ENCODE measurements around the gene PMEPA1. TPM values are rescaled to one million over a fixed set of nuclear protein-coding genes. Genes with fewer than 3 reads are reported as not detected.

The PMEPA1 gene
- total RNA-seq, 1 donor from 2014 or later = 151 TPM

- Mint-ChIP-seq H3K4me3 (ENCODE audit: unreplicated experiment) (no peak overlapping the region), H3K4me1 (ENCODE audit: low read depth) (peaks cover 30% of the 10 kb centered on the region), H3K27ac (ENCODE audit: unreplicated experiment) (no peak overlapping the region), H3K9me3 (ENCODE audit: low read depth) (no peaks in the 10 kb centered on the region), H3K27me3 (ENCODE audit: low read depth) (no peaks in the 10 kb centered on the region), H3K36me3 (ENCODE audit: low read depth) (peaks cover 17% of the 10 kb centered on the region)
- DNase-seq (ENCODE audit: low spot score) = no peak
- TF ChIP-seq CTCF (IDR thresholded peaks at IDR 0.05) = no peak
Observed at GRCh38 chr20:57658447-57658832, 51.4 kb downstream of the PMEPA1 start.

- H3K27ac Mint-ChIP-seq (ENCODE audit: unreplicated experiment) = peak overlapping the region; percentile 27
- TF ChIP-seq CTCF (IDR thresholded peaks at IDR 0.05) = no peak
- peaks cover 27% of the 10 kb centered on the region for H3K4me1 Mint-ChIP-seq (ENCODE audit: low read depth)
- no peak overlapping the region for H3K4me3 Mint-ChIP-seq (ENCODE audit: unreplicated experiment)
- no peaks in the 10 kb centered on the region for H3K27me3 Mint-ChIP-seq (ENCODE audit: low read depth)
- H3K9me3 Mint-ChIP-seq (ENCODE audit: low read depth) = no peaks in the 10 kb centered on the region
- H3K36me3 Mint-ChIP-seq (ENCODE audit: low read depth) = peaks cover 18% of the 10 kb centered on the region
- DNase-seq (ENCODE audit: low spot score) = peak; percentile 86
Observed at GRCh38 chr20:57657535-57658446, 52.0 kb downstream of the PMEPA1 start.

- peak; percentile 77 for DNase-seq (ENCODE audit: low spot score)
- Mint-ChIP-seq H3K27me3 (ENCODE audit: low read depth) (no peaks in the 10 kb centered on the region), H3K27ac (ENCODE audit: unreplicated experiment) (peak overlapping the region; percentile 59), H3K4me1 (ENCODE audit: low read depth) (peaks cover 23% of the 10 kb centered on the region), H3K4me3 (ENCODE audit: unreplicated experiment) (no peak overlapping the region), H3K9me3 (ENCODE audit: low read depth) (no peaks in the 10 kb centered on the region), H3K36me3 (ENCODE audit: low read depth) (peaks cover 18% of the 10 kb centered on the region)
- TF ChIP-seq CTCF (IDR thresholded peaks at IDR 0.05) = no peak
Observed at GRCh38 chr20:57656821-57657534, 52.8 kb downstream of the PMEPA1 start.

GRCh38 chr20:57656252-57656820 lies 53.5 kb downstream of the PMEPA1 start:
- Mint-ChIP-seq H3K4me3 (ENCODE audit: unreplicated experiment) (no peak overlapping the region), H3K36me3 (ENCODE audit: low read depth) (peaks cover 20% of the 10 kb centered on the region), H3K4me1 (ENCODE audit: low read depth) (peaks cover 18% of the 10 kb centered on the region), H3K27me3 (ENCODE audit: low read depth) (no peaks in the 10 kb centered on the region), H3K27ac (ENCODE audit: unreplicated experiment) (peak overlapping the region; percentile 59), H3K9me3 (ENCODE audit: low read depth) (no peaks in the 10 kb centered on the region)
- peak; percentile 77 for DNase-seq (ENCODE audit: low spot score)
- TF ChIP-seq CTCF (IDR thresholded peaks at IDR 0.05) = no peak

- Mint-ChIP-seq H3K36me3 (ENCODE audit: low read depth) (peaks cover 24% of the 10 kb centered on the region), H3K4me3 (ENCODE audit: unreplicated experiment) (no peak overlapping the region), H3K9me3 (ENCODE audit: low read depth) (no peaks in the 10 kb centered on the region), H3K4me1 (ENCODE audit: low read depth) (peaks cover 16% of the 10 kb centered on the region), H3K27ac (ENCODE audit: unreplicated experiment) (no peak overlapping the region), H3K27me3 (ENCODE audit: low read depth) (no peaks in the 10 kb centered on the region)
- TF ChIP-seq CTCF (IDR thresholded peaks at IDR 0.05) = no peak
- DNase-seq (ENCODE audit: low spot score) = peak; percentile 26
Observed at GRCh38 chr20:57655809-57656155, 54.0 kb downstream of the PMEPA1 start.
